Right atrium auricular region (tissue), 2 donors: ENCODE results near the gene PIP4K2B. TPM values are rescaled to one million over a fixed set of nuclear protein-coding genes. Genes with fewer than 3 reads are reported as not detected.

Experiments
- DNase-seq: peaks from one replicate; pipeline ENCODE4 v3.0.0-alpha.2; 2019; ENCODE audit warnings: low spot score
- H3K27ac ChIP-seq, 2 donors: fragments of 200-600 bp; sonication (generic); 1 replicate in 1 of 2; 2 replicates in 1 of 2; pipeline ENCODE4 v1.5.1; 2016 to 2019
- H3K27me3 ChIP-seq, 2 donors: fragments of 200-600 bp; sonication (generic); one replicate each; pipeline versions ENCODE4 v1.5.1 to v1.6.0; 2017 to 2019
- H3K36me3 ChIP-seq: fragments of 200-600 bp; sonication (generic); one replicate; pipeline ENCODE4 v1.5.1; 2016
- H3K4me1 ChIP-seq, 2 donors: fragments of 200-600 bp; sonication (generic); one replicate each; pipeline versions ENCODE4 v1.5.1 to v1.6.0; 2017 to 2019
- H3K4me3 ChIP-seq, 2 donors: fragments of 200-600 bp; sonication (generic); 1 replicate in 1 of 2; 2 replicates in 1 of 2; pipeline ENCODE4 v1.5.1; 2017 to 2019; ENCODE audit warnings: mild to moderate bottlenecking in 1 of 2, moderate library complexity in 1 of 2
- H3K9me3 ChIP-seq, 2 donors: fragments of 200-600 bp; sonication (generic); one replicate each; pipeline ENCODE4 v1.5.1; 2019
- CTCF ChIP-seq, 2 donors: fragments of 200-600 bp; sonication (generic); IDR thresholded peaks; one replicate each; pipeline ENCODE4 v1.5.1; 2019; ENCODE audit warnings: antibody characterized with exemption in 2 of 2
- microRNA-seq, 2 donors: library from miRNA; unstranded; fragments of <30 nt; microRNA quantifications; one replicate each; pipeline ENCODE4, GENCODE V29; 2016 to 2017; ENCODE audit warnings: borderline number of aligned reads in 2 of 2, borderline replicate concordance in 1 of 2
- total RNA-seq, 2 donors: library from RNA; depleted of rRNA; stranded (reverse); fragments of >200 nt; gene quantifications; one replicate each; pipeline ENCODE4 v1.1.0, GENCODE V29; 2016

The PIP4K2B gene
- total RNA-seq, 2 donors from 2014 or later = 45.9 to 47.7 TPM

DNA sequence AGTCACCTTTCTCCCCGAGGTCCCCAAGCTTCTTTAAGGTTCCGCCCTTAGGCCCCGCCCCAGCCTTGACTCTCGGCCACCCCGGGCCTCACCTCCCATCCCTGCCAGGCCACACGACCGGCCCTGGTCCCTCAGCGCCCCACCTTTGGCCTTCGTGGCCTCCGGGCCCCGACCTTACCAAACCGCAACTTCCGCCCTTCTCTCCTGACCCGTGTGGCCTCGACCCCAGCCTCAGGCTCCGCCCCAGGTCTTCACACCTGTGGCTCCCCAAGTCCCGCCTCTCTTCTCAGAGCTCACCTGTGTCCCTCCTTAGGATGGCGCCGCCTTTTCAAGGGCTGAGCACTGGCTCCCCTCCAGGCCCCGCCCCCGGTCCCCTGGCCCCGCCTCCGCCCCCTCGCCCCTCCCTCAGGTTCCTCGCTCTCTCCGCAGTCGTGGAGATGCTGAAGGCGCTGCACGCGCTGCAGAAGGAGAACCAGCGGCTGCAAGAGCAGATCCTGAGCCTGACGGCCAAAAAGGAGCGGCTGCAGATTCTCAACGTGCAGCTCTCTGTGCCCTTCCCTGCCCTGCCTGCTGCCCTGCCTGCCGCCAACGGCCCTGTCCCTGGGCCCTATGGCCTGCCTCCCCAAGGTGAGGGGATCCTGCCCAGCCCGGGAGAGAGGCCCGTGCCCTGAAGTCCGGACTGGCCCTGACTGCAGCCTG, 79.3 kb downstream of the PIP4K2B start:
- no peak overlapping the region for H3K27ac ChIP-seq
- H3K4me3 ChIP-seq = no peak overlapping the region
- H3K36me3 ChIP-seq = peaks cover 86% of the 10 kb centered on the region
- TF ChIP-seq CTCF (IDR thresholded peaks at IDR 0.05) = no peak
- H3K27me3 ChIP-seq = no peaks in the 10 kb centered on the region
- no peak for DNase-seq
- no peaks in the 10 kb centered on the region for H3K9me3 ChIP-seq
- H3K4me1 ChIP-seq = peaks cover 0 to 12% of the 10 kb centered on the region in 2 donors

GRCh38 chr17:38719289-38719942, 79.9 kb downstream of the PIP4K2B start:
- no peak for TF ChIP-seq CTCF (IDR thresholded peaks at IDR 0.05)
- Histone ChIP-seq H3K27ac (no peak overlapping the region), H3K36me3 (peaks cover 79% of the 10 kb centered on the region), H3K4me3 (no peak overlapping the region), H3K9me3 (no peaks in the 10 kb centered on the region), H3K4me1 (peaks cover 0 to 5% of the 10 kb centered on the region in 2 donors), H3K27me3 (no peaks in the 10 kb centered on the region)
- DNase-seq = no peak

DNA sequence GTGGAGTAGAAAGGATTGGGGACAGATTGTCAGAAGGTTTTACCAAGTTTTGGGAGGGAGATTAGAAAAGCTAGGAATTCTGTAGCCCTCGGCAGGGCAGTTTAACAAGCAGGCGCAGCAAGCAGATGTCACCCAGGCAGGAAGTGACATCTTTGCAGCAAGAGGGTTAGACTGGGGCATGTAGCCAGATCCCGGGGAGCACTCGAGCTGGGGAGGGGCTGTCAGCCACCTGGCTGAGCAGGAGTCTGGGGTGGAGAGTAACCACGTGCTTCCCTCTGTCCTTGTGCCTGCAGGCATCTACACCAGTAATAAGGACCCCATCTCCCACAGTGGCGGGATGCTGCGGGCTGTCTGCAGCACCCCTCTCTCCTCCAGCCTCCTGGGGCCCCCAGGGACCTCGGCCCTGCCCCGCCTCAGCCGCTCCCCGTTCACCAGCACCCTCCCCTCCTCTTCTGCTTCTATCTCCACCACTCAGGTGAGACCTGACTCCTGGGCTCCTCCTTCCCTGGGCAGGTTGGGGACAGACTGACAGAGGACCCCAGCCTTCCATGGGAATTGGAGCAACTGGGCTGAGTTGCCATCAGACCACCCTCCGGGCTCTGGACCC, 82.1 kb downstream of the PIP4K2B start:
- no peak overlapping the region for H3K4me3 ChIP-seq
- H3K4me1 ChIP-seq = peaks cover 0 to 5% of the 10 kb centered on the region in 2 donors
- H3K36me3 ChIP-seq = peaks cover 89% of the 10 kb centered on the region
- TF ChIP-seq CTCF (IDR thresholded peaks at IDR 0.05) = no peak
- H3K27ac ChIP-seq = no peak overlapping the region
- DNase-seq = no peak
- H3K27me3 ChIP-seq = no peaks in the 10 kb centered on the region
- H3K9me3 ChIP-seq = no peaks in the 10 kb centered on the region

DNA sequence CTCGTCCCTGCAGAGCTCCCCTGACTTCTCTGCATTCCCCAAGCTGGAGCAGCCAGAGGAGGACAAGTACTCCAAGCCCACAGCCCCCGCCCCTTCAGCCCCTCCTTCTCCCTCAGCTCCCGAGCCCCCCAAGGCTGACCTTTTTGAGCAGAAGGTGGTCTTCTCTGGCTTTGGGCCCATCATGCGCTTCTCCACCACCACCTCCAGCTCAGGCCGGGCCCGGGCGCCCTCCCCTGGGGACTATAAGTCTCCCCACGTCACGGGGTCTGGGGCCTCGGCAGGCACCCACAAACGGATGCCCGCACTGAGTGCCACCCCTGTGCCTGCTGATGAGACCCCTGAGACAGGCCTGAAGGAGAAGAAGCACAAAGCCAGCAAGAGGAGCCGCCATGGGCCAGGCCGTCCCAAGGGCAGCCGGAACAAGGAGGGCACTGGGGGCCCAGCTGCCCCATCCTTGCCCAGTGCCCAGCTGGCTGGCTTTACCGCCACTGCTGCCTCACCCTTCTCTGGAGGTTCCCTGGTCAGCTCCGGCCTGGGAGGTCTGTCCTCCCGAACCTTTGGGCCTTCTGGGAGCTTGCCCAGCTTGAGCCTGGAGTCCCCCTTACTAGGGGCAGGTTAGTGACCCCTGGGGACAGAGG, 82.9 kb downstream of the PIP4K2B start:
- Histone ChIP-seq H3K4me3 (no peak overlapping the region), H3K9me3 (no peaks in the 10 kb centered on the region), H3K27me3 (no peaks in the 10 kb centered on the region), H3K27ac (no peak overlapping the region), H3K36me3 (peaks cover 89% of the 10 kb centered on the region), H3K4me1 (peaks cover 0 to 12% of the 10 kb centered on the region in 2 donors)
- DNase-seq = no peak
- TF ChIP-seq CTCF (IDR thresholded peaks at IDR 0.05) = no peak

Small RNAs within 50 kb of the gene (microRNA-seq; reads per million reads assigned to microRNA genes)
- gene MIR4726 = 0 reads per million in 2 donors
- gene MIR4727 = 2.1 to 3.5 reads per million in 2 donors

Other genes starting within 250 kb of the PIP4K2B start
- 1 to 10 TPM in 1 of 2 donors, under 1 TPM in 1; 0.52 to 1.1 TPM for gene SRCIN1, start 193.6 kb downstream of the PIP4K2B start, total RNA-seq
- gene EPOP, start 124.6 kb downstream of the PIP4K2B start, total RNA-seq = 1 to 10 TPM in 1 of 2 donors, under 1 TPM in 1; 0.70 to 3.1 TPM
- 10 to 100 TPM; 38.6 to 71.6 TPM for gene MLLT6, start 94.3 kb downstream of the PIP4K2B start, total RNA-seq
- 10 to 100 TPM; 17.2 to 20.0 TPM for gene CISD3, start 69.2 kb downstream of the PIP4K2B start, total RNA-seq
- 10 to 100 TPM in 1 of 2 donors, 1 to 10 TPM in 1; 5.9 to 12.1 TPM for gene PCGF2, start 51.2 kb downstream of the PIP4K2B start, total RNA-seq
- 100 to 1,000 TPM; 185 to 200 TPM for gene PSMB3, start 46.8 kb downstream of the PIP4K2B start, total RNA-seq
- gene CWC25, start 25.8 kb upstream of the PIP4K2B start, total RNA-seq = 1 to 10 TPM; 9.0 to 9.5 TPM
- gene RPL23, start 54.2 kb upstream of the PIP4K2B start, total RNA-seq = 100 to 1,000 TPM; 640 to 985 TPM
- gene LASP1, start 70.5 kb upstream of the PIP4K2B start, total RNA-seq = 10 to 100 TPM; 34.2 to 65.4 TPM
- gene FBXO47, start 167.8 kb upstream of the PIP4K2B start, total RNA-seq = not detected